HepG2 (cell line): Measurements from ENCODE around the gene CYP26B1. TPM values are rescaled to one million over a fixed set of nuclear protein-coding genes. Genes with fewer than 3 reads are reported as not detected.
A peak's percentile ranks its signal among the peaks of the same experiment; 100 is the strongest.

Experiments
- CBFB ChIP-seq: sonication (generic); formaldehyde crosslinking; IDR thresholded peaks from 2 replicates; pipeline ENCODE4 v1.4.0; 2020; ENCODE audit warnings: missing genetic modification reagents
- MTERF4 ChIP-seq: sonication (generic); formaldehyde crosslinking; IDR thresholded peaks from 2 replicates; pipeline ENCODE4 v1.8.0; 2023; ENCODE audit warnings: mild to moderate bottlenecking, missing genetic modification reagents
- SKIL ChIP-seq: sonication (generic); formaldehyde crosslinking; IDR thresholded peaks from 2 replicates; pipeline ENCODE4 v1.8.0; 2022; ENCODE audit warnings: missing genetic modification reagents, mild to moderate bottlenecking, moderate library complexity, borderline replicate concordance
- TCF7 ChIP-seq: sonication (generic); IDR thresholded peaks from 2 replicates; pipeline ENCODE4 v1.6.1; 2016; ENCODE audit warnings: antibody characterized with exemption, low read depth
- ZBED4 ChIP-seq: sonication (generic); formaldehyde crosslinking; IDR thresholded peaks from 2 replicates; pipeline ENCODE4 v1.4.0; 2020; ENCODE audit warnings: missing genetic modification reagents, borderline replicate concordance
- ZFP91 ChIP-seq: sonication (generic); formaldehyde crosslinking; IDR thresholded peaks from 2 replicates; pipeline ENCODE4 v1.9.0; 2022; ENCODE audit warnings: missing genetic modification reagents, mild to moderate bottlenecking, borderline replicate concordance
- ZNF749 ChIP-seq: sonication (generic); formaldehyde crosslinking; IDR thresholded peaks from 2 replicates; pipeline ENCODE4 v1.8.0; 2022; ENCODE audit warnings: mild to moderate bottlenecking, missing genetic modification reagents, moderate library complexity, borderline replicate concordance
- polyA plus RNA-seq, 8 experiments: library from polyadenylated mRNA; depleted of rRNA in 3 of 8; stranded (reverse) in 7 of 8; unstranded in 1 of 8; fragments of >200 nt; fragmentation: Illumina TruSeq in 4 of 8; extraction: Trizol in 4 of 8; gene quantifications; 2 replicates each; pipeline versions ENCODE4 v1.2.1 to v1.2.3, GENCODE V29; 2011 to 2016; ENCODE audit warnings: low read depth in 4 of 8, missing spikeins in 1 of 8, mixed read lengths in 1 of 8; ENCODE audit not compliant: insufficient read depth in 1 of 8
- total RNA-seq, 5 experiments: library from RNA; depleted of rRNA; stranded (reverse); fragments of >200 nt; fragmentation: Illumina TruSeq; extraction: Trizol; gene quantifications; 2 replicates each; pipeline ENCODE4 v1.2.3, GENCODE V29; 2016; ENCODE audit warnings: low read depth in 1 of 5

The CYP26B1 gene
- total and polyA plus RNA-seq, 2 of the 13 experiments (the other 11 are each of a cell fraction or from before 2014, with no cell fraction given): 0.05 to 0.07 TPM

GRCh38 chr2:72137498-72138010 lies 10.1 kb downstream of the CYP26B1 start (continued):
- TF ChIP-seq ZFP91 (CRISPR knock-in tag) (peak; percentile 52; the same call in 1 of the 2 replicates), MTERF4 (CRISPR knock-in tag) (0 out of 2 replicates have a peak, but pooled peaks have one; percentile 66), ZNF749 (CRISPR knock-in tag) (no peak), CBFB (CRISPR knock-in tag) (no peak), ZBED4 (0 out of 2 replicates have a peak, but pooled peaks have one; percentile 24), TCF7 (no peak), SKIL (CRISPR knock-in tag) (peak; percentile 3; the same call in 1 of the 2 replicates)
